ENCODE results near the gene RNF113B. TPM values are rescaled to one million over a fixed set of nuclear protein-coding genes. Genes with fewer than 3 reads are reported as not detected.

The RNF113B gene
- total RNA-seq, 2 experiments from 2014 or later, result not detected

- Histone ChIP-seq H3K4me3 (ENCODE audit: low read depth, low read length, poor library complexity, severe bottlenecking) (no peak overlapping the region), H3K9me2 (ENCODE audit: insufficient read depth, low read length) (no peaks in the 10 kb centered on the region), H3K9me3 (ENCODE audit: low read length) (no peaks in the 10 kb centered on the region), H3K36me3 (ENCODE audit: insufficient read depth, low read length) (no peaks in the 10 kb centered on the region), H3K4me2 (ENCODE audit: low read length) (no peak overlapping the region), H3K79me2 (ENCODE audit: insufficient read depth, low read depth, low read length) (no peaks in the 10 kb centered on the region), H3K4me1 (ENCODE audit: insufficient read depth, low read length, poor library complexity, severe bottlenecking) (no peaks in the 10 kb centered on the region), H3K27ac (ENCODE audit: low read depth, low read length, poor library complexity, severe bottlenecking) (no peak overlapping the region), H2AFZ (ENCODE audit: low read length) (no peak overlapping the region), H4K20me1 (ENCODE audit: insufficient read depth, low read length) (no peaks in the 10 kb centered on the region)
- no peak for DNase-seq (ENCODE audit: low spot score)
- no TSS peak for BruUV-seq (replicated peaks)
- ChIA-PET CTCF (ENCODE audit: unreplicated experiment) (no interaction called here), POLR2A (no interaction called here)
- intact Hi-C loops (cut with micrococcal nuclease; ENCODE audit: unreplicated experiment), result no loop called here
- no peak for TF ChIP-seq CTCF (conservative IDR thresholded peaks at IDR 0.05; ENCODE audit: low read length)
- TF ChIP-seq EZH2phosphoT487 (IDR thresholded peaks at IDR 0.05; ENCODE audit: borderline replicate concordance, low read depth, low read length), result no peak
These were observed 29.9 kb upstream of the RNF113B start for GRCh38 chr13:98206946-98207345.

DNA sequence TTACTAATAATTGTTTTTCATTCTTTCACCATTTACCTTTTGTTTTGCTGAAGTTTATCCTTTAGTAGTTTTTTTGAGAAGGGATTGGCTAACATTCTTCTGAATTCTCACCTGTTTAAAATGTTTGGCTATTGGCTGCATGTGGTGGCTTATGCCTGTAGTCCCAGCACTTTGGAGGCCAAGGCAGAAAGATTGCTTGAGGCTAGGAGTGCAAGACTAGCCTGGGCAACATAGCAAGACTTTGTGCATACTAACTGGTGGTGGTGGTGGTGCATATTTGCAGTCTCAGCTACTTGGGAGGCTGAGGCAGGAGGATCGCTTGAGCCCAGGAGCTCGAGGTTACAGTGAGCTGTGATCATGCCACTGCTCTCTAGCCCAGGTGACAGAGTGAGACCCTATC lies 27.5 kb upstream of the RNF113B start:
- Histone ChIP-seq H3K27ac (ENCODE audit: low read depth, low read length, poor library complexity, severe bottlenecking) (no peak overlapping the region), H3K36me3 (ENCODE audit: insufficient read depth, low read length) (no peaks in the 10 kb centered on the region), H2AFZ (ENCODE audit: low read length) (no peak overlapping the region), H3K4me3 (ENCODE audit: low read depth, low read length, poor library complexity, severe bottlenecking) (no peak overlapping the region), H4K20me1 (ENCODE audit: insufficient read depth, low read length) (no peaks in the 10 kb centered on the region), H3K79me2 (ENCODE audit: insufficient read depth, low read depth, low read length) (no peaks in the 10 kb centered on the region), H3K9me3 (ENCODE audit: low read length) (no peaks in the 10 kb centered on the region), H3K4me1 (ENCODE audit: insufficient read depth, low read length, poor library complexity, severe bottlenecking) (no peaks in the 10 kb centered on the region), H3K4me2 (ENCODE audit: low read length) (no peak overlapping the region), H3K9me2 (ENCODE audit: insufficient read depth, low read length) (no peaks in the 10 kb centered on the region)
- CTCF ChIA-PET (ENCODE audit: unreplicated experiment), result interaction anchor here (0.6 kb wide), 1 partner anchor 1365 kb away, joined by 3 read pairs; no protein-coding TSS in a partner anchor
- intact Hi-C loops (cut with micrococcal nuclease; ENCODE audit: unreplicated experiment), result no loop called here
- no TSS peak for BruUV-seq (replicated peaks)
- POLR2A ChIA-PET, result no interaction called here
- no peak for DNase-seq (ENCODE audit: low spot score)
- TF ChIP-seq CTCF (conservative IDR thresholded peaks at IDR 0.05; ENCODE audit: low read length) (no peak), EZH2phosphoT487 (IDR thresholded peaks at IDR 0.05; ENCODE audit: borderline replicate concordance, low read depth, low read length) (no peak)

DNA sequence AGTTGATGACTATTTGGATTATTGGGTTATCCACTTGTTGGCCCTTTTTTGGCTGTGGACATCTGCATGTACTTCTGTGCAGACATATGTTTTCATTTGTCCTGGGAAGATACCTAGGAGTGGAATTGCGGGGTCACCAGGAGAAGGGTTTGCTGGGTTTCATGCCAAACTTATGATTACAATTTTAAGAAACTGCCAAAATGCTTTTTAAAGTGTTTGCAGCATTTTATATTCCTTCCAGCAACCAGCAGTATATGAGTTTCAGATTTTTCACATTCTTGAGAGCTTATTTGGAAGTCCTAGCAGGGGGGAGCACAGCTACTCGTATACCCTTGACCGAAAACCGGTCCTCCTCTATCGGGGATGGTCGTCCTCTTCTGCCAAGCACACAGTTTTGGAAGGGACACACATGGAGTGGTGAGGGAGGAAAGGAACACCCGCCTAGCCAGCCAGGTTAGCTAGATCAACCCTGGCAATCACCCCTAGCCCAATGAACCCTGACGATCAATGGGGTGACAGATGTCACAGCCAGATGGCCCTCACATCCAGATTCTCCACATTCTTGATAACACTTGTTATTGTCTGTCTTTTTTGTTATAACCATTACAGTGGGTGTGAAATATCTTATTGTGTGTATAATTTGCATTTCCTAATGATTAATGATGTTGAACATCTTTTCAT lies 26.7 kb upstream of the RNF113B start:
- ChIA-PET POLR2A (interaction anchor here (0.8 kb wide), 1 partner anchor 338 kb away, joined by 3 read pairs; no protein-coding TSS in a partner anchor), CTCF (ENCODE audit: unreplicated experiment) (no interaction called here)
- Histone ChIP-seq H3K79me2 (ENCODE audit: insufficient read depth, low read depth, low read length) (no peaks in the 10 kb centered on the region), H3K4me3 (ENCODE audit: low read depth, low read length, poor library complexity, severe bottlenecking) (no peak overlapping the region), H3K36me3 (ENCODE audit: insufficient read depth, low read length) (no peaks in the 10 kb centered on the region), H4K20me1 (ENCODE audit: insufficient read depth, low read length) (no peaks in the 10 kb centered on the region), H3K27ac (ENCODE audit: low read depth, low read length, poor library complexity, severe bottlenecking) (no peak overlapping the region), H3K4me1 (ENCODE audit: insufficient read depth, low read length, poor library complexity, severe bottlenecking) (no peaks in the 10 kb centered on the region), H3K9me3 (ENCODE audit: low read length) (no peaks in the 10 kb centered on the region), H2AFZ (ENCODE audit: low read length) (no peak overlapping the region), H3K4me2 (ENCODE audit: low read length) (no peak overlapping the region), H3K9me2 (ENCODE audit: insufficient read depth, low read length) (no peaks in the 10 kb centered on the region)
- no peak for DNase-seq (ENCODE audit: low spot score)
- no TSS peak for BruUV-seq (replicated peaks)
- no peak for TF ChIP-seq EZH2phosphoT487 (IDR thresholded peaks at IDR 0.05; ENCODE audit: borderline replicate concordance, low read depth, low read length)
- no peak for TF ChIP-seq CTCF (conservative IDR thresholded peaks at IDR 0.05; ENCODE audit: low read length)
- intact Hi-C loops (cut with micrococcal nuclease; ENCODE audit: unreplicated experiment), result no loop called here

Data from OCI-LY7 (cell line).